SK-N-SH treated with all-trans-retinoic acid at 6 μM for 48 hours (cell line): ENCODE data around the gene LRRC7.
"Not testable (repeated sequence)": the region's sequence is repeated elsewhere in the genome, so short reads cannot be mapped to it uniquely, and the experiment has no call there.

Source experiments
- ARNTL ChIP-seq: fragments of 450-650 bp; formaldehyde crosslinking; IDR thresholded peaks from 2 replicates; pipeline ENCODE4 v1.5.0; 2020; ENCODE audit warnings: low read depth, mild to moderate bottlenecking, moderate library complexity, borderline replicate concordance
- CREB5 ChIP-seq: fragments of 250-450 bp; sonication (Bioruptor Pico); IDR thresholded peaks from 2 replicates; pipeline ENCODE4 v1.5.1; 2020; ENCODE audit warnings: low read depth, mild to moderate bottlenecking, moderate library complexity
- ESRRG ChIP-seq: fragments of 250-450 bp; sonication (Bioruptor Pico); IDR thresholded peaks from 2 replicates; pipeline ENCODE4 v1.6.1; 2021; ENCODE audit warnings: mild to moderate bottlenecking
- TSHZ2 ChIP-seq: fragments of 250-450 bp; sonication (Bioruptor Pico); IDR thresholded peaks from 2 replicates; pipeline ENCODE4 v1.5.0; 2020; ENCODE audit warnings: mild to moderate bottlenecking, moderate library complexity

- TF ChIP-seq TSHZ2; ESRRG; CREB5; ARNTL (CRISPR knock-in tag): not testable (repeated sequence)
These were observed 320.3 kb downstream of the LRRC7 start for GRCh38 chr1:69888016-69888415.
